Renal cortex interstitium (tissue), 11 donors: ENCODE data around the gene OR13C5. TPM values are rescaled to one million over a fixed set of nuclear protein-coding genes. Genes with fewer than 3 reads are reported as not detected.

Experiments
- DNase-seq, 11 donors: peaks; one replicate each; pipeline ENCODE4 v3.0.0-alpha.2; 2013; ENCODE audit warnings: low read depth in 9 of 11, low spot score in 4 of 11; ENCODE audit errors: extremely low read depth in 1 of 11
- polyA plus RNA-seq, 3 donors: library from polyadenylated mRNA; unstranded; fragments of 120-200 nt; gene quantifications; one replicate each; pipeline ENCODE4 v1.2.1, GENCODE V29; 2013; ENCODE audit not compliant: insufficient read length in 3 of 3

OR13C5 gene
- polyA plus RNA-seq, 3 donors: not detected

GRCh38 chr9:104564358-104564757, 34.9 kb downstream of the OR13C5 start:
- no peak for DNase-seq

DNA sequence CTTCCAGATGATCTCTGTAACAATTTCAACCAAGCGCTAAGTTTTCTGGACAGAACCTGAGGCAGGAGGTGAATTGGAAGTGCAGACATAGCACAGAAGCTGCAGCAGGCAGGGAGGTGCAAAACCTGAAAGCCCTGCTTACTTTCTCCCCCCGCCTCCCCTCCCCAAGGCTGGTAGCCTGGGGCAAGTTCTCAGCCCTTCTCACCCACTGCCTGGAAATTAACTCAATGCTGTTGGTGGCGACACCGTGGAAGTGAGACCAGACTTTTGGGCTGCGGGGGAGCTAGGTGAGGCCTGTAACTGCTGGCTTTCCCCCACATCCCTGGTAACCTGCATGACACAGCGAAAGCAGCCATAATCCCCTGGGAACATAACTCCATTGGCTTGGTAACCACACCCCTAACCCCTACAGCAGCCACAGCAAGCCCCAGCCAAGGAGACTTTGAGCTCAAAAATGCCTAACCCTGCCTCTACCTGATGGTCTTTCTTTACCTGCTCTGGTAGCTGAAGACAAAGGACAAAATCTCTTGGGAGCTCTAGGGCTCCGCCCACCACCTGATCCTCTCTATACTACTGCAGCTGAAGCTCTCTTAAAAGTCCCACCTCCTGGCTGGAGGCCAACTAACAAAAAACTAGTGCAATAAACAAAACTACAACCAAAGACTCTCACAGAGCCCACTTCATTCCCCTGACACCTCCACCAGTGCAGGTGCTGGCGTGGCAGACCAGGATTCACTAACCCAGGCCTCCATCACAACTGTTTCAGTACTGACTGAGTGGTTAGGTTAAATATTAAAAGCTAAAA, 42.2 kb downstream of the OR13C5 start:
- no peak for DNase-seq

- DNase-seq: no peak
These were observed 43.7 kb downstream of the OR13C5 start for GRCh38 chr9:104555521-104555920.

- DNase-seq: no peak
These were observed 46.0 kb downstream of the OR13C5 start for GRCh38 chr9:104553261-104553660.

Other genes starting within 250 kb of the OR13C5 start
- not detected for gene OR13F1, start 95.2 kb downstream of the OR13C5 start, polyA plus RNA-seq
- not detected for gene OR13C4, start 72.2 kb downstream of the OR13C5 start, polyA plus RNA-seq
- not detected for gene OR13C3, start 62.6 kb downstream of the OR13C5 start, polyA plus RNA-seq
- not detected for gene OR13C8, start 30.2 kb downstream of the OR13C5 start, polyA plus RNA-seq
- not detected for gene OR13C2, start 6.2 kb upstream of the OR13C5 start, polyA plus RNA-seq
- not detected for gene OR13C9, start 18.8 kb upstream of the OR13C5 start, polyA plus RNA-seq
- not detected for gene OR13D1, start 95.1 kb upstream of the OR13C5 start, polyA plus RNA-seq
- gene NIPSNAP3A, start 148.3 kb upstream of the OR13C5 start, polyA plus RNA-seq: 10 to 100 TPM; 46.8 to 60.2 (median 48.4) TPM
- gene NIPSNAP3B, start 164.7 kb upstream of the OR13C5 start, polyA plus RNA-seq: 10 to 100 TPM in 2 of 3 donors, 1 to 10 TPM in 1; 9.2 to 16.3 (median 12.6) TPM